Mesenchymal stem cell (in vitro differentiated cells and primary cell): ENCODE results near the gene SPEN.
A peak's percentile ranks its signal among the peaks of the same experiment; 100 is the strongest.

Source experiments
- DNase-seq: peaks from one replicate; pipeline ENCODE4 v3.0.0-alpha.2; 2013
- H2AFZ ChIP-seq: one replicate; pipeline ENCODE4 v1.6.1; 2013; ENCODE audit warnings: low read depth, mild to moderate bottlenecking, control low read depth, inconsistent platforms, low read length, moderate library complexity
- H2AK5ac ChIP-seq: 2 replicates; pipeline ENCODE4 v1.6.1; 2013; ENCODE audit warnings: low read length, moderate library complexity, mild to moderate bottlenecking, inconsistent platforms; ENCODE audit not compliant: severe bottlenecking
- H2BK120ac ChIP-seq: one replicate; pipeline ENCODE4 v1.6.1; 2013; ENCODE audit warnings: low read depth, mild to moderate bottlenecking, inconsistent platforms, low read length, moderate library complexity
- H2BK12ac ChIP-seq, 2 experiments: one replicate each; pipeline ENCODE4 v1.6.1; 2013; ENCODE audit warnings: inconsistent platforms in 2 of 2, low read length in 2 of 2, mild to moderate bottlenecking in 2 of 2, moderate library complexity in 2 of 2, control low read depth in 1 of 2
- H2BK15ac ChIP-seq: one replicate; pipeline ENCODE4 v1.6.1; 2013; ENCODE audit warnings: mild to moderate bottlenecking, low read depth, inconsistent platforms; ENCODE audit not compliant: poor library complexity, severe bottlenecking
- H2BK5ac ChIP-seq: 2 replicates; pipeline ENCODE4 v1.6.1; 2013; ENCODE audit warnings: low read depth, mild to moderate bottlenecking, low read length, control low read depth, inconsistent platforms; ENCODE audit not compliant: poor library complexity, severe bottlenecking
- H3K14ac ChIP-seq, 2 experiments: one replicate each; pipeline ENCODE4 v1.6.1; 2013; ENCODE audit warnings: inconsistent platforms in 2 of 2, low read length in 2 of 2, control low read depth in 1 of 2, mild to moderate bottlenecking in 1 of 2, moderate library complexity in 1 of 2
- H3K18ac ChIP-seq, 2 experiments: one replicate each; pipeline ENCODE4 v1.6.1; 2013; ENCODE audit warnings: inconsistent platforms in 2 of 2, low read length in 2 of 2, control low read depth in 1 of 2, low read depth in 1 of 2, mild to moderate bottlenecking in 1 of 2
- H3K23ac ChIP-seq, 2 experiments: one replicate each; pipeline ENCODE4 v1.6.1; 2013; ENCODE audit warnings: inconsistent platforms in 2 of 2, low read length in 2 of 2, mild to moderate bottlenecking in 2 of 2, moderate library complexity in 2 of 2, control low read depth in 1 of 2
- H3K27ac ChIP-seq: 2 replicates; pipeline ENCODE4 v1.5.1; 2013; ENCODE audit warnings: mild to moderate bottlenecking, moderate library complexity, low read length, control low read depth, inconsistent platforms; ENCODE audit not compliant: poor library complexity, severe bottlenecking
- H3K27me3 ChIP-seq, 2 experiments: 2 replicates each; pipeline versions ENCODE4 v1.6.1 to v1.7.0; 2013; ENCODE audit warnings: low read length in 2 of 2, mild to moderate bottlenecking in 2 of 2, moderate library complexity in 2 of 2, control low read depth in 1 of 2, inconsistent platforms in 1 of 2; ENCODE audit not compliant: control insufficient read depth in 1 of 2, insufficient read depth in 1 of 2
- H3K36me3 ChIP-seq, 2 experiments: 2 replicates each; pipeline versions ENCODE4 v1.6.1 to v1.7.0; 2013; ENCODE audit warnings: low read length in 2 of 2, control low read depth in 1 of 2, inconsistent platforms in 1 of 2, low read depth in 1 of 2, mild to moderate bottlenecking in 1 of 2; ENCODE audit not compliant: insufficient read depth in 2 of 2, control insufficient read depth in 1 of 2
- H3K4ac ChIP-seq, 2 experiments: one replicate each; pipeline ENCODE4 v1.6.1; 2013; ENCODE audit warnings: inconsistent platforms in 2 of 2, low read length in 2 of 2, mild to moderate bottlenecking in 2 of 2, moderate library complexity in 2 of 2, control low read depth in 1 of 2, low read depth in 1 of 2
- H3K4me1 ChIP-seq: 2 replicates; pipeline ENCODE4 v1.6.1; 2013; ENCODE audit warnings: low read depth, low read length, control low read depth; ENCODE audit not compliant: control insufficient read depth, insufficient read depth
- H3K4me2 ChIP-seq: 2 replicates; pipeline ENCODE4 v1.6.1; 2013; ENCODE audit warnings: low read length, mild to moderate bottlenecking, inconsistent platforms; ENCODE audit not compliant: poor library complexity, severe bottlenecking
- H3K4me3 ChIP-seq, 2 experiments: 2 replicates each; pipeline versions ENCODE4 v1.5.1 to v1.7.0; 2013; ENCODE audit warnings: low read length in 2 of 2, mild to moderate bottlenecking in 2 of 2, control low read depth in 1 of 2, low read depth in 1 of 2; ENCODE audit not compliant: insufficient read depth in 1 of 2
- H3K79me1 ChIP-seq: replicated peaks from 2 replicates; pipeline ENCODE4 v1.6.1; 2013; ENCODE audit warnings: mild to moderate bottlenecking, control low read depth, low read length, inconsistent platforms; ENCODE audit not compliant: poor library complexity, severe bottlenecking
- H3K9ac ChIP-seq: 2 replicates; pipeline ENCODE4 v1.7.0; 2013; ENCODE audit warnings: mild to moderate bottlenecking, low read length, moderate library complexity
- H3K9me3 ChIP-seq: 2 replicates; pipeline ENCODE4 v1.7.0; 2013; ENCODE audit warnings: mild to moderate bottlenecking, low read length; ENCODE audit not compliant: control insufficient read depth
- H4K8ac ChIP-seq: one replicate; pipeline ENCODE4 v1.6.1; 2013; ENCODE audit warnings: inconsistent platforms, mild to moderate bottlenecking, low read length, moderate library complexity
- H4K91ac ChIP-seq: one replicate; pipeline ENCODE4 v1.6.1; 2013; ENCODE audit warnings: mild to moderate bottlenecking, low read length, inconsistent platforms
- WGBS: methylation state at CpG from one replicate; pipeline ENCODE4 v1.1.7; 2013; ENCODE audit warnings: mixed read lengths; 5-methylcytosine and 5-hydroxymethylcytosine counted together

Gene SPEN

DNA sequence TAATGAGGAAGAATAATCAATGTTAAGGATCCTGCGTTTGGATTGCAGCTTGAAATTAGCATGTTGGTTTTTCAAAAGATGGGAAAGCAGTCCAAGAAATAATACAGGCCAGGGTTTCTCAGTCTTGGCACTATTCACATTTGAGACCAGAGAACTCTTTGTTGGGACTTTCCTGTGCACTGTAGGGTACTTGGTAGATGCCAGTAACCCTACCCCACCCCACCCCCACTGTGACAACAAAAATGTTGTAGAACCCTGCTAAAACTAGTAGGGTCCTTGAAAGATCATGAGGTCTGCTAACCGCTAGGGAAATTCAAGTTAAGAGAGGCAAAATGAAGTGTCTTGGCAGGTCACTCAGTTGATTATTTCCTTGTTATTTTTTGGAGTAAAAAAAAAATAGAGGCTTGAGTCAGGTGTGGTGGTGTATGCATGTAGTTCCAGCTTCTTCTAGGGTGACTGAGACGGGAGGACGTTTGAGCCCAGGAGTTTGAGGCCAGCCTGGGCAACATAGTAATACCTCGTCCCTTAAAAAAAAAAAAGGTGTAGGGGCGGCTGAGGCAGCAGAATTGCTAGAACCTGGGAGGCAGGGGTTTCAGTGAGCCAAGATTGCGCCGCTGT is 53.3 kb downstream of the SPEN start:
- 91% methylated on average over 6 of the region's 8 CpGs for WGBS
- Histone ChIP-seq H3K27ac (no peak overlapping the region), H4K8ac (no peak overlapping the region), H2BK15ac (no peak overlapping the region), H3K9ac (no peak overlapping the region), H3K4me1 (peaks cover 11% of the 10 kb centered on the region), H3K14ac (no peak overlapping the region), H3K18ac (no peak overlapping the region), H2BK120ac (no peak overlapping the region), H3K23ac (no peak overlapping the region), H3K27me3 (no peaks in the 10 kb centered on the region), H2BK12ac (no peak overlapping the region), H2AK5ac (peak overlapping the region; percentile 54), H3K36me3 (peaks cover 0 to 2% of the 10 kb centered on the region in 2 experiments), H4K91ac (no peak overlapping the region), H3K4ac (no peak overlapping the region), H3K4me2 (no peak overlapping the region), H3K4me3 (no peak overlapping the region), H3K9me3 (no peaks in the 10 kb centered on the region), H3K79me1 (peaks cover 10% of the 10 kb centered on the region), H2AFZ (no peak overlapping the region), H2BK5ac (no peak overlapping the region)
- no peak for DNase-seq

GRCh38 chr1:15902882-15903281 is 55.4 kb downstream of the SPEN start:
- Histone ChIP-seq H2BK120ac (no peak overlapping the region), H4K8ac (no peak overlapping the region), H3K27ac (no peak overlapping the region)

DNA sequence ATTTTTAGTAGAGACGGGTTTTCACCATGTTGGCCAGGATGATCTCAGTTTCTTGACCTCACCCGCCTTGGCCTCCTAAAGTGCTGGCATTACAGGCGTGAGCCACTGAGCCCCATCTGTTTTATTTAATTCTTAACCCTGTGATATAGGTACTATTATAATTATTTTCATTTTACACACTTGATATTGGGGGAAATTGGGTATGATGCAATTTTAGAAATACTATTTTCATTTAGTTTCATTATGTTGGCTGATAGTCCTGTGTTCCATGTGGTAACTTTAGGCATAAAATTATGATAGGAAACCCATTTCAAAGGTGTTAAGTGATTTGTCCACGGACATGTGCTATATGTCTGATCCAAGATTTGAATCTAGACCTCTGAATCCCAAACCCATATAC is 61.1 kb downstream of the SPEN start:
- Histone ChIP-seq H3K4me2 (no peak overlapping the region), H3K27me3 (no peaks in the 10 kb centered on the region)
- WGBS, result 94% methylated on average over 2 of the region's 4 CpGs

More at GRCh38 chr1:15902882-15903281, 55.4 kb downstream of the SPEN start:
- H3K9ac ChIP-seq, result no peak overlapping the region
- no peak overlapping the region for H2BK15ac ChIP-seq
- H3K23ac ChIP-seq, result no peak overlapping the region
- DNase-seq, result peak; percentile 83
- H3K4me3 ChIP-seq, result no peak overlapping the region
- H2BK12ac ChIP-seq, result no peak overlapping the region
- no peaks in the 10 kb centered on the region for H3K27me3 ChIP-seq
- WGBS, result 60% methylated on average over 1 of the region's 3 CpGs
- H2BK5ac ChIP-seq, result no peak overlapping the region
- no peak overlapping the region for H3K4me2 ChIP-seq
- H3K79me1 ChIP-seq, result peaks cover 13% of the 10 kb centered on the region
- no peak overlapping the region for H2AFZ ChIP-seq
- no peak overlapping the region for H3K14ac ChIP-seq
- no peak overlapping the region for H3K4ac ChIP-seq
- H3K36me3 ChIP-seq, result peaks cover 3 to 6% of the 10 kb centered on the region in 2 experiments
- H3K18ac ChIP-seq, result no peak overlapping the region
- H2AK5ac ChIP-seq, result no peak overlapping the region
- no peak overlapping the region for H4K91ac ChIP-seq
- H3K4me1 ChIP-seq, result peaks cover 9% of the 10 kb centered on the region
- H3K9me3 ChIP-seq, result no peaks in the 10 kb centered on the region

GRCh38 chr1:15911141-15911540 is 63.6 kb downstream of the SPEN start:
- Histone ChIP-seq H2BK5ac (no peak overlapping the region), H3K79me1 (peaks cover 30% of the 10 kb centered on the region), H3K27me3 (no peaks in the 10 kb centered on the region), H4K8ac (no peak overlapping the region), H3K4me2 (no peak overlapping the region), H3K4me3 (no peak overlapping the region), H3K14ac (no peak overlapping the region), H3K9me3 (no peaks in the 10 kb centered on the region), H2AFZ (no peak overlapping the region), H3K9ac (no peak overlapping the region), H3K23ac (no peak overlapping the region), H3K4ac (no peak overlapping the region), H3K27ac (no peak overlapping the region), H3K36me3 (peaks cover 14 to 54% of the 10 kb centered on the region in 2 experiments), H4K91ac (no peak overlapping the region), H3K18ac (no peak overlapping the region), H2BK12ac (no peak overlapping the region), H2BK120ac (no peak overlapping the region), H3K4me1 (peaks cover 2% of the 10 kb centered on the region), H2AK5ac (no peak overlapping the region), H2BK15ac (no peak overlapping the region)
- WGBS, result 100% methylated on average over 1 of the region's 1 CpG
- no peak for DNase-seq

More for the DNA sequence above, 61.1 kb downstream of the SPEN start:
- H3K9ac ChIP-seq, result no peak overlapping the region
- H3K79me1 ChIP-seq, result peaks cover 22% of the 10 kb centered on the region
- H2BK15ac ChIP-seq, result no peak overlapping the region
- no peak overlapping the region for H4K8ac ChIP-seq
- H3K23ac ChIP-seq, result no peak overlapping the region
- no peaks in the 10 kb centered on the region for H3K9me3 ChIP-seq
- no peak overlapping the region for H2BK5ac ChIP-seq
- DNase-seq, result no peak
- no peak overlapping the region for H3K4me3 ChIP-seq
- H3K18ac ChIP-seq, result no peak overlapping the region
- no peak overlapping the region for H2AFZ ChIP-seq
- no peak overlapping the region for H3K14ac ChIP-seq
- no peak overlapping the region for H4K91ac ChIP-seq
- H3K36me3 ChIP-seq, result peaks cover 7 to 44% of the 10 kb centered on the region in 2 experiments
- no peak overlapping the region for H3K4ac ChIP-seq
- no peak overlapping the region for H3K27ac ChIP-seq
- H2BK120ac ChIP-seq, result no peak overlapping the region
- H2BK12ac ChIP-seq, result no peak overlapping the region
- no peak overlapping the region for H2AK5ac ChIP-seq
- no peaks in the 10 kb centered on the region for H3K4me1 ChIP-seq
